ENCODE data around the gene CD244.
"Not testable (repeated sequence)": the region's sequence is repeated elsewhere in the genome, so short reads cannot be mapped to it uniquely, and the experiment has no call there.

Gene CD244

GRCh38 chr1:160797271-160797709, 65.4 kb downstream of the CD244 start:
- no peak for DNase-seq (ENCODE audit: low read depth)
- no peak for TF ChIP-seq CTCF (conservative IDR thresholded peaks at IDR 0.05; ENCODE audit: low read depth, low read length)
- no peak overlapping the region for H3K4me3 ChIP-seq (ENCODE audit: low read length)

- no peak for DNase-seq (ENCODE audit: low read depth)
- H3K4me3 ChIP-seq (ENCODE audit: low read length): no peak within 1 kb of the TSS
- no peak for TF ChIP-seq CTCF (conservative IDR thresholded peaks at IDR 0.05; ENCODE audit: low read depth, low read length)
Measured at GRCh38 chr1:160795951-160796383, 66.7 kb downstream of the CD244 start, which contains the start of gene LY9. TSS of gene LY9 (plus strand) at chr1:160796174. CDS start at chr1:160796188, 14 bp downstream.

GRCh38 chr1:160794376-160794775, 68.3 kb downstream of the CD244 start:
- DNase-seq (ENCODE audit: low read depth): no peak
- TF ChIP-seq CTCF (conservative IDR thresholded peaks at IDR 0.05; ENCODE audit: low read depth, low read length): no peak
- H3K4me3 ChIP-seq (ENCODE audit: low read length): no peak overlapping the region

- no peak for DNase-seq (ENCODE audit: low read depth)
- H3K4me3 ChIP-seq (ENCODE audit: low read length): no peak overlapping the region
Measured at GRCh38 chr1:160789702-160790611, 72.7 kb downstream of the CD244 start.

GRCh38 chr1:160789051-160789701, 73.5 kb downstream of the CD244 start:
- DNase-seq (ENCODE audit: low read depth): no peak
- no peak overlapping the region for H3K4me3 ChIP-seq (ENCODE audit: low read length)
- TF ChIP-seq CTCF (conservative IDR thresholded peaks at IDR 0.05; ENCODE audit: low read depth, low read length): no peak

More at GRCh38 chr1:160789702-160790611, 72.7 kb downstream of the CD244 start:
- no peak for TF ChIP-seq CTCF (conservative IDR thresholded peaks at IDR 0.05; ENCODE audit: low read depth, low read length)

- not testable (repeated sequence) for H3K4me3 ChIP-seq (ENCODE audit: low read length); DNase-seq (ENCODE audit: low read depth)
Measured at GRCh38 chr1:160782988-160783765, 79.5 kb downstream of the CD244 start.

Measured in retinal pigment epithelial cell (primary cell).